Sigmoid colon (tissue), 4 donors: ENCODE results near the gene UBAC1.

ENCODE experiments used
- CTCF ChIP-seq, 4 experiments: fragments of 450-650 bp in 3 of 4; fragments of 200-600 bp in 1 of 4; IDR thresholded peaks; one replicate each; pipeline ENCODE4 v1.5.1; 2016 to 2019; ENCODE audit warnings: antibody characterized with exemption in 4 of 4, mild to moderate bottlenecking in 3 of 4, moderate library complexity in 2 of 4
- POLR2AphosphoS5 ChIP-seq, 4 donors: sonication (generic); formaldehyde crosslinking; IDR thresholded peaks; one replicate each; pipeline ENCODE4 v1.6.1; 2017; ENCODE audit warnings: antibody characterized with exemption in 4 of 4

- TF ChIP-seq CTCF (IDR thresholded peaks at IDR 0.05) (no peak), POLR2AphosphoS5 (IDR thresholded peaks at IDR 0.05) (no peak)
Observed at GRCh38 chr9:135978642-135979546, 17.7 kb upstream of the UBAC1 start.
